ENCODE results near the gene TIFAB. TPM values are rescaled to one million over a fixed set of nuclear protein-coding genes. Genes with fewer than 3 reads are reported as not detected.

TIFAB gene
- total RNA-seq, 1 experiment from 2014 or later: not detected

- CTCF ChIA-PET: interaction anchor here (1.8 kb wide), 1 partner anchor 11 kb away, joined by 5 read pairs; no protein-coding TSS in a partner anchor
Observed at GRCh38 chr5:135446615-135447014, 5.5 kb downstream of the TIFAB start.

More at GRCh38 chr5:135446615-135447014, 5.5 kb downstream of the TIFAB start:
- H3K79me2 ChIP-seq (ENCODE audit: insufficient read depth, low read length): no peaks in the 10 kb centered on the region
- no peak overlapping the region for H3K27ac ChIP-seq (ENCODE audit: low read depth, low read length)
- no peaks in the 10 kb centered on the region for H3K9me2 ChIP-seq (ENCODE audit: insufficient read depth)
- no peaks in the 10 kb centered on the region; the same call in 1 of the 2 replicates for H3K27me3 ChIP-seq (ENCODE audit: insufficient read depth, low read length)
- TF ChIP-seq POLR2AphosphoS5 (IDR thresholded peaks at IDR 0.05; ENCODE audit: low read depth, low read length) (no peak), SRF (IDR thresholded peaks at IDR 0.05; ENCODE audit: low read depth) (no peak), ZBTB33 (IDR thresholded peaks at IDR 0.05; ENCODE audit: extremely low read depth, insufficient replicate concordance, low read length) (no peak), ZNF274 (IDR thresholded peaks at IDR 0.05; ENCODE audit: low read depth, low read length) (no peak), JUND (IDR thresholded peaks at IDR 0.05) (no peak)
- TF ChIP-seq, protein P1, sequence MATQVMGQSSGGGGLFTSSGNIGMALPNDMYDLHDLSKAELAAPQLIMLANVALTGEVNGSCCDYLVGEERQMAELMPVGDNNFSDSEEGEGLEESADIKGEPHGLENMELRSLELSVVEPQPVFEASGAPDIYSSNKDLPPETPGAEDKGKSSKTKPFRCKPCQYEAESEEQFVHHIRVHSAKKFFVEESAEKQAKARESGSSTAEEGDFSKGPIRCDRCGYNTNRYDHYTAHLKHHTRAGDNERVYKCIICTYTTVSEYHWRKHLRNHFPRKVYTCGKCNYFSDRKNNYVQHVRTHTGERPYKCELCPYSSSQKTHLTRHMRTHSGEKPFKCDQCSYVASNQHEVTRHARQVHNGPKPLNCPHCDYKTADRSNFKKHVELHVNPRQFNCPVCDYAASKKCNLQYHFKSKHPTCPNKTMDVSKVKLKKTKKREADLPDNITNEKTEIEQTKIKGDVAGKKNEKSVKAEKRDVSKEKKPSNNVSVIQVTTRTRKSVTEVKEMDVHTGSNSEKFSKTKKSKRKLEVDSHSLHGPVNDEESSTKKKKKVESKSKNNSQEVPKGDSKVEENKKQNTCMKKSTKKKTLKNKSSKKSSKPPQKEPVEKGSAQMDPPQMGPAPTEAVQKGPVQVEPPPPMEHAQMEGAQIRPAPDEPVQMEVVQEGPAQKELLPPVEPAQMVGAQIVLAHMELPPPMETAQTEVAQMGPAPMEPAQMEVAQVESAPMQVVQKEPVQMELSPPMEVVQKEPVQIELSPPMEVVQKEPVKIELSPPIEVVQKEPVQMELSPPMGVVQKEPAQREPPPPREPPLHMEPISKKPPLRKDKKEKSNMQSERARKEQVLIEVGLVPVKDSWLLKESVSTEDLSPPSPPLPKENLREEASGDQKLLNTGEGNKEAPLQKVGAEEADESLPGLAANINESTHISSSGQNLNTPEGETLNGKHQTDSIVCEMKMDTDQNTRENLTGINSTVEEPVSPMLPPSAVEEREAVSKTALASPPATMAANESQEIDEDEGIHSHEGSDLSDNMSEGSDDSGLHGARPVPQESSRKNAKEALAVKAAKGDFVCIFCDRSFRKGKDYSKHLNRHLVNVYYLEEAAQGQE (IDR thresholded peaks at IDR 0.05; ENCODE audit: low read depth): no peak
- H3K4me3 ChIP-seq (replicated peaks in 1 of 2; ENCODE audit: low read depth in 1 of 2, low read length in 2 of 2): no peak overlapping the region
- no peak for DNase-seq (ENCODE audit: low read depth, low spot score)
- POLR2A ChIA-PET: no interaction called here
- H3K4me1 ChIP-seq (ENCODE audit: control insufficient read depth in 1 of 2, insufficient read depth in 2 of 2, low read length in 2 of 2): no peaks in the 10 kb centered on the region
- no peaks in the 10 kb centered on the region for H4K20me1 ChIP-seq (ENCODE audit: insufficient read depth)
- ATAC-seq: no peak
- H3K36me3 ChIP-seq (ENCODE audit: control insufficient read depth in 1 of 2, insufficient read depth in 2 of 2, low read length in 2 of 2): no peaks in the 10 kb centered on the region
- no peak overlapping the region for H2AFZ ChIP-seq (ENCODE audit: low read depth, low read length, poor library complexity, severe bottlenecking)
- no peaks in the 10 kb centered on the region for H3K9me3 ChIP-seq (ENCODE audit: control insufficient read depth in 1 of 2, insufficient read depth in 1 of 2, low read depth in 1 of 2, low read length in 2 of 2)
- H3K4me2 ChIP-seq (ENCODE audit: low read length): no peak overlapping the region
- RAD21 ChIA-PET (ENCODE audit: low non-redundant PET in 1 of 2, low total read pairs in 2 of 2, uncharacterized antibody in 2 of 2, unreplicated experiment in 2 of 2): no interaction called here
- no peak overlapping the region for H3K9ac ChIP-seq (ENCODE audit: low read length)
- BruUV-seq (replicated peaks): no TSS peak
- intact Hi-C loops (cut with micrococcal nuclease): no loop called here

Data from HCT116 (cell line).